Mesenchymal stem cell (in vitro differentiated cells and primary cell): ENCODE measurements around the gene SELENON.

Source experiments
- DNase-seq: peaks from one replicate; pipeline ENCODE4 v3.0.0-alpha.2; 2013
- H2AFZ ChIP-seq: one replicate; pipeline ENCODE4 v1.6.1; 2013; ENCODE audit warnings: low read depth, mild to moderate bottlenecking, control low read depth, inconsistent platforms, low read length, moderate library complexity
- H2AK5ac ChIP-seq: 2 replicates; pipeline ENCODE4 v1.6.1; 2013; ENCODE audit warnings: low read length, moderate library complexity, mild to moderate bottlenecking, inconsistent platforms; ENCODE audit not compliant: severe bottlenecking
- H2BK120ac ChIP-seq: one replicate; pipeline ENCODE4 v1.6.1; 2013; ENCODE audit warnings: low read depth, mild to moderate bottlenecking, inconsistent platforms, low read length, moderate library complexity
- H2BK12ac ChIP-seq, 2 experiments: one replicate each; pipeline ENCODE4 v1.6.1; 2013; ENCODE audit warnings: inconsistent platforms in 2 of 2, low read length in 2 of 2, mild to moderate bottlenecking in 2 of 2, moderate library complexity in 2 of 2, control low read depth in 1 of 2
- H2BK15ac ChIP-seq: one replicate; pipeline ENCODE4 v1.6.1; 2013; ENCODE audit warnings: mild to moderate bottlenecking, low read depth, inconsistent platforms; ENCODE audit not compliant: poor library complexity, severe bottlenecking
- H2BK5ac ChIP-seq: 2 replicates; pipeline ENCODE4 v1.6.1; 2013; ENCODE audit warnings: low read depth, mild to moderate bottlenecking, low read length, control low read depth, inconsistent platforms; ENCODE audit not compliant: poor library complexity, severe bottlenecking
- H3K14ac ChIP-seq, 2 experiments: one replicate each; pipeline ENCODE4 v1.6.1; 2013; ENCODE audit warnings: inconsistent platforms in 2 of 2, low read length in 2 of 2, control low read depth in 1 of 2, mild to moderate bottlenecking in 1 of 2, moderate library complexity in 1 of 2
- H3K18ac ChIP-seq, 2 experiments: one replicate each; pipeline ENCODE4 v1.6.1; 2013; ENCODE audit warnings: inconsistent platforms in 2 of 2, low read length in 2 of 2, control low read depth in 1 of 2, low read depth in 1 of 2, mild to moderate bottlenecking in 1 of 2
- H3K23ac ChIP-seq, 2 experiments: one replicate each; pipeline ENCODE4 v1.6.1; 2013; ENCODE audit warnings: inconsistent platforms in 2 of 2, low read length in 2 of 2, mild to moderate bottlenecking in 2 of 2, moderate library complexity in 2 of 2, control low read depth in 1 of 2
- H3K27ac ChIP-seq: 2 replicates; pipeline ENCODE4 v1.5.1; 2013; ENCODE audit warnings: mild to moderate bottlenecking, moderate library complexity, low read length, control low read depth, inconsistent platforms; ENCODE audit not compliant: poor library complexity, severe bottlenecking
- H3K27me3 ChIP-seq, 2 experiments: 2 replicates each; pipeline versions ENCODE4 v1.6.1 to v1.7.0; 2013; ENCODE audit warnings: low read length in 2 of 2, mild to moderate bottlenecking in 2 of 2, moderate library complexity in 2 of 2, control low read depth in 1 of 2, inconsistent platforms in 1 of 2; ENCODE audit not compliant: control insufficient read depth in 1 of 2, insufficient read depth in 1 of 2
- H3K36me3 ChIP-seq, 2 experiments: 2 replicates each; pipeline versions ENCODE4 v1.6.1 to v1.7.0; 2013; ENCODE audit warnings: low read length in 2 of 2, control low read depth in 1 of 2, inconsistent platforms in 1 of 2, low read depth in 1 of 2, mild to moderate bottlenecking in 1 of 2; ENCODE audit not compliant: insufficient read depth in 2 of 2, control insufficient read depth in 1 of 2
- H3K4ac ChIP-seq, 2 experiments: one replicate each; pipeline ENCODE4 v1.6.1; 2013; ENCODE audit warnings: inconsistent platforms in 2 of 2, low read length in 2 of 2, mild to moderate bottlenecking in 2 of 2, moderate library complexity in 2 of 2, control low read depth in 1 of 2, low read depth in 1 of 2
- H3K4me1 ChIP-seq: 2 replicates; pipeline ENCODE4 v1.6.1; 2013; ENCODE audit warnings: low read depth, low read length, control low read depth; ENCODE audit not compliant: control insufficient read depth, insufficient read depth
- H3K4me2 ChIP-seq: 2 replicates; pipeline ENCODE4 v1.6.1; 2013; ENCODE audit warnings: low read length, mild to moderate bottlenecking, inconsistent platforms; ENCODE audit not compliant: poor library complexity, severe bottlenecking
- H3K4me3 ChIP-seq, 2 experiments: 2 replicates each; pipeline versions ENCODE4 v1.5.1 to v1.7.0; 2013; ENCODE audit warnings: low read length in 2 of 2, mild to moderate bottlenecking in 2 of 2, control low read depth in 1 of 2, low read depth in 1 of 2; ENCODE audit not compliant: insufficient read depth in 1 of 2
- H3K79me1 ChIP-seq: replicated peaks from 2 replicates; pipeline ENCODE4 v1.6.1; 2013; ENCODE audit warnings: mild to moderate bottlenecking, control low read depth, low read length, inconsistent platforms; ENCODE audit not compliant: poor library complexity, severe bottlenecking
- H3K9ac ChIP-seq: 2 replicates; pipeline ENCODE4 v1.7.0; 2013; ENCODE audit warnings: mild to moderate bottlenecking, low read length, moderate library complexity
- H3K9me3 ChIP-seq: 2 replicates; pipeline ENCODE4 v1.7.0; 2013; ENCODE audit warnings: mild to moderate bottlenecking, low read length; ENCODE audit not compliant: control insufficient read depth
- H4K8ac ChIP-seq: one replicate; pipeline ENCODE4 v1.6.1; 2013; ENCODE audit warnings: inconsistent platforms, mild to moderate bottlenecking, low read length, moderate library complexity
- H4K91ac ChIP-seq: one replicate; pipeline ENCODE4 v1.6.1; 2013; ENCODE audit warnings: mild to moderate bottlenecking, low read length, inconsistent platforms
- WGBS: methylation state at CpG from one replicate; pipeline ENCODE4 v1.1.7; 2013; ENCODE audit warnings: mixed read lengths; 5-methylcytosine and 5-hydroxymethylcytosine counted together

SELENON gene

DNA sequence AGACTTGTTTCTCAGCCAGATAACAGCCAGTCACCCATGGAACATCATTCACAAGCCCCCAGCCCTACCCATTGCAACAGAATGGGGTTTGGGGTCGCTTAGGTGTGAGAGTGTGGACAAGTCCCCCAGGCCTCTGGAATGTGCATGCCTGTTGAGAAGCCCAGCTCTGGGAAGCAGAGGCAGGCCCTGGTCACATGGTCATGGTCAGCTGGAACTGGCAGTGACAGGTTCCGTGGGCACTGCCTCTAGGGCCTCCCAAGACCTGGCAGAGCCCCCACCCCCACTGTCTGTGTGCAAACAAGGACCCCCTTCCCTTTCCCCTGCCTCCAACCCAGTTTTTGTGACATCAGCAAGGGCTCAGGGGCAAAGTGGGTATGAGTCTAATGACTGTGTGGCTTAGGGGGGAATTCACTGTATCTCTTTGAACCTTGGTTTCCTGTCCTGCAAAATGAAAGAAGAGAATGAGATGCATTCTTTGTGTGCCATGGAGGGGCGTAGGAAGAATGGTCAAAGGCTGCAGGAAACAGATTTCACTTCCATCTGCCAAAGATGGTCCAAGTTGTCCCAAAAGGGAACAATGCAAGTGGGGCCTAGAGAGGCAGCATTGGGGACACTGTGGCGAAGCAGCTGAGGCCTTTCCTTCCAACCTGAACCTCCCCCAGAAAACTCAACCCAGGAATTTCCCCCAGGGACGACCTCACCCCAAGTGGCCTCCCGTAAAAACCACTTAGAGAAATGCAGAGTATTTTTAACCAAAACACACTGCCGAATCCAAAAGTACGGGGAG is 34.7 kb upstream of the SELENON start:
- H4K8ac ChIP-seq, result no peak overlapping the region
- H3K4me1 ChIP-seq, result peaks cover 7% of the 10 kb centered on the region
- no peak overlapping the region for H4K91ac ChIP-seq
- H3K9me3 ChIP-seq, result no peaks in the 10 kb centered on the region
- no peak overlapping the region for H3K4me2 ChIP-seq
- 79% methylated on average over 7 of the region's 8 CpGs for WGBS
- no peak overlapping the region for H3K4ac ChIP-seq
- H3K23ac ChIP-seq, result no peak overlapping the region
- H2BK120ac ChIP-seq, result no peak overlapping the region
- no peaks in the 10 kb centered on the region for H3K79me1 ChIP-seq
- H2AFZ ChIP-seq, result no peak overlapping the region
- H3K9ac ChIP-seq, result no peak overlapping the region
- peak overlapping the region in 1 of 2 experiments; percentile 11 for H2BK12ac ChIP-seq
- DNase-seq, result no peak
- H3K36me3 ChIP-seq, result peaks cover 9 to 44% of the 10 kb centered on the region in 2 experiments
- H3K14ac ChIP-seq, result no peak overlapping the region
- no peak overlapping the region for H3K18ac ChIP-seq
- H3K27me3 ChIP-seq, result no peaks in the 10 kb centered on the region
- no peak overlapping the region for H2BK5ac ChIP-seq
- H3K27ac ChIP-seq, result no peak overlapping the region
- no peak overlapping the region for H3K4me3 ChIP-seq
- H2AK5ac ChIP-seq, result no peak overlapping the region
- no peak overlapping the region for H2BK15ac ChIP-seq

DNA sequence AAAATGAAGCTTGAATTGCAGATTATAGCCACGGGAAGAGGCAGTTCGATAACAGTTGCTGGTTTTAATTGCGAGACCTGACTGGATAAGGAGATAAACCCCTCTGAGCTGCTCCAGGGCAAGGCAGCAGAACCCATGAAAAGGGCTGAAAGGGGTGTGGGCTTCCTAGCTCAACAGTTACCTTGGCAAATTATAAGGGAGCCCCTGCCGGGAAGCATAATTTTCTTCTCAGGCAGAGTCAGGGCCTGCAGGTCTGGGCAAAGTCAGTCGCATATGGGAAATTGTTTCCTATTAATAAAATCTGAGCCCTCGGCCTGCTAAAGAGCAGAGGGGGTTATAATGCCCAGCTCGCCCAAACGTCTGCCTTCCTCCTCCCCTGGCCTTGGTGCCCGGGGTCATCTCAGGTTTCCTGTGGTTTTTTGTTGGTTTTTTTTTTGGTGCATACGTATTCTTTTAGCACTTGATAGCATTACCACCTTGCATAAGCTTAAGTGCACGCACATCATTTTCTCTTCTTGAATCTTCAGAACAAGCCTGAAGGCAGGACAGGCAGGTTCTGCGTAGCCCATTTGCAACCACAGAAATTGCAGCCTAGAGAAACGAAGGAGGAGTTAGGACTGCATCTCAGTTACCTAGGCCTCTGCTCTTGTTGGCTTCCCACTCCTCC is 33.9 kb upstream of the SELENON start:
- peak overlapping the region in 1 of 2 experiments; percentile 11 for H2BK12ac ChIP-seq
- H2AK5ac ChIP-seq, result no peak overlapping the region
- H2BK5ac ChIP-seq, result no peak overlapping the region
- no peak overlapping the region for H4K91ac ChIP-seq
- no peak for DNase-seq
- H3K14ac ChIP-seq, result no peak overlapping the region
- WGBS, result 86% methylated on average over 12 of the region's 13 CpGs
- no peak overlapping the region for H3K9ac ChIP-seq
- H3K4me3 ChIP-seq, result no peak overlapping the region
- H3K4me1 ChIP-seq, result peaks cover 11% of the 10 kb centered on the region
- no peak overlapping the region for H2BK120ac ChIP-seq
- H2BK15ac ChIP-seq, result no peak overlapping the region
- H2AFZ ChIP-seq, result no peak overlapping the region
- H3K4ac ChIP-seq, result no peak overlapping the region
- H3K23ac ChIP-seq, result no peak overlapping the region
- no peak overlapping the region for H3K18ac ChIP-seq
- H3K27me3 ChIP-seq, result no peaks in the 10 kb centered on the region
- H3K79me1 ChIP-seq, result no peaks in the 10 kb centered on the region
- H3K9me3 ChIP-seq, result no peaks in the 10 kb centered on the region
- H3K27ac ChIP-seq, result no peak overlapping the region
- H3K36me3 ChIP-seq, result peaks cover 9 to 38% of the 10 kb centered on the region in 2 experiments
- no peak overlapping the region for H3K4me2 ChIP-seq
- no peak overlapping the region for H4K8ac ChIP-seq

DNA sequence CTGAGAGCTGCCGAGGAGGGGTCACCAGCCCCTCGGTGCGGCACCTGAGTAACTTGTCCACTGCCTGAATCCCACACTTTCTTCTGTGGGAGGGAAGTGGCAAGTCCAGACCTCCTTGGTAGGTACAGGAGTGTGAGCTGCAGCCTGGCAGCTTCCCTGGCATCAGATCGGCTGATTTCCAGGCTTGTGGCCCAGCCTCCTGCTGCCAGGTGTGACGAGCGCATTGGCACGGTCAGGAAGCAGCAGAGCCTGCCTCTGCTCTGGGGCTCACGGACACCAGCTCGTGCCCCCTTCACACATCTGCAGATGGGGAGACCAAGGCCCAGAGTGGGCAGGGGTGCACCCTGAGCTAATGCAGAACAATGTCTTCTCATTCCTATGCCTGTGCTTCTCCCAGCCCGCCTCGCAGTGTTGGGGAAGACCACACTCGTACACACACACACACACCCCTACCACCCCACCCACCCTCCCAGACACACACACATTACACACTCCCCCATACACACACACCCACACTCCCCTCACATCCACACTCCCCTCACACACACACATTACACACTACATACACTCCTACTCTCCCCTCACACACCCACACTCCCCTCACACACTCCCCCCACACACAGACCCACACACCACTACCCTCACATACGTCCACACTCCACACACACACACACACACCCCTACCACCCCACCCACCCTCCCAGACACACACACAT is 33.1 kb upstream of the SELENON start:
- Histone ChIP-seq H2BK120ac (no peak overlapping the region), H3K79me1 (no peaks in the 10 kb centered on the region), H4K8ac (no peak overlapping the region), H3K18ac (no peak overlapping the region), H2BK5ac (no peak overlapping the region), H3K4me3 (no peak overlapping the region), H3K4me2 (no peak overlapping the region), H3K23ac (no peak overlapping the region), H3K4ac (no peak overlapping the region), H2BK15ac (no peak overlapping the region), H3K27ac (no peak overlapping the region), H2AFZ (no peak overlapping the region), H2BK12ac (peak overlapping the region in 1 of 2 experiments; percentile 59), H3K9ac (no peak overlapping the region), H3K14ac (peak overlapping the region in 1 of 2 experiments; percentile 23), H3K36me3 (peaks cover 9 to 43% of the 10 kb centered on the region in 2 experiments), H3K27me3 (no peaks in the 10 kb centered on the region), H3K9me3 (no peaks in the 10 kb centered on the region), H4K91ac (no peak overlapping the region), H2AK5ac (no peak overlapping the region), H3K4me1 (peaks cover 17% of the 10 kb centered on the region)
- WGBS, result 88% methylated on average over 13 of the region's 13 CpGs
- no peak for DNase-seq

DNA sequence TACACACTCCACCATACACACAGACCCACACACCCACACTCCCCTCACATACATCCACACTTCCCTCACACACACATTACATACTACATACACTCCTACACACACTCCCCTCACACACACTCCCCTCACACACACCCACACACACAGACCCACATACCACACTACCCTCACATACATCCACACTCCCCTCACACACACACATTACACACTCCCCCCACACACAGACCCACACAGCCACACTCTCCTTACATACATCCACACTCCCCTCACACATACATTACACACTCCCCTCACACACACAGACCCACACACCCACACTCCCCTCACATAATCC is 32.6 kb upstream of the SELENON start:
- Histone ChIP-seq H3K4me1 (peaks cover 22% of the 10 kb centered on the region), H3K18ac (no peak overlapping the region), H4K8ac (no peak overlapping the region), H3K79me1 (no peaks in the 10 kb centered on the region), H2BK5ac (no peak overlapping the region), H2AFZ (no peak overlapping the region), H2AK5ac (no peak overlapping the region), H2BK12ac (peak overlapping the region in 1 of 2 experiments; percentile 55), H2BK15ac (no peak overlapping the region), H3K27me3 (no peaks in the 10 kb centered on the region), H3K9me3 (no peaks in the 10 kb centered on the region), H3K4me3 (no peak overlapping the region), H3K27ac (no peak overlapping the region), H3K4ac (no peak overlapping the region), H4K91ac (no peak overlapping the region), H3K14ac (peak overlapping the region in 1 of 2 experiments; percentile 61), H2BK120ac (no peak overlapping the region), H3K9ac (no peak overlapping the region), H3K36me3 (peaks cover 12 to 46% of the 10 kb centered on the region in 2 experiments), H3K4me2 (no peak overlapping the region), H3K23ac (no peak overlapping the region)
- no peak for DNase-seq
